Neutrophil (primary cell): ENCODE data around the gene ACSBG1.

Source experiments
- H3K27ac ChIP-seq: fragments of 200-600 bp; sonication (generic); 2 replicates; pipeline ENCODE4 v1.5.1; 2016; ENCODE audit warnings: mild to moderate bottlenecking, moderate library complexity
- H3K27me3 ChIP-seq: fragments of 200-600 bp; sonication (generic); 2 replicates; pipeline ENCODE4 v1.6.0; 2016; ENCODE audit warnings: mild to moderate bottlenecking
- H3K36me3 ChIP-seq: fragments of 200-600 bp; sonication (generic); 2 replicates; pipeline ENCODE4 v1.5.1; 2017
- H3K4me1 ChIP-seq, 2 experiments: fragments of 200-600 bp in 1 of 2; sonication (generic) in 1 of 2; 1 replicate in 1 of 2; 2 replicates in 1 of 2; pipeline versions ENCODE4 v1.5.1 to v1.6.1; 2013 to 2016; ENCODE audit warnings: low read depth in 1 of 2, low read length in 1 of 2, mild to moderate bottlenecking in 1 of 2, moderate library complexity in 1 of 2; ENCODE audit not compliant: control insufficient read depth in 1 of 2, insufficient read depth in 1 of 2
- H3K4me3 ChIP-seq, 2 experiments: fragments of 200-600 bp in 1 of 2; sonication (generic) in 1 of 2; 1 replicate in 1 of 2; 2 replicates in 1 of 2; pipeline ENCODE4 v1.5.1; 2013 to 2016; ENCODE audit warnings: low read depth in 1 of 2, low read length in 1 of 2, mild to moderate bottlenecking in 1 of 2, moderate library complexity in 1 of 2
- H3K9me3 ChIP-seq: fragments of 200-600 bp; sonication (generic); 2 replicates; pipeline ENCODE4 v1.5.1; 2016
- TF ChIP-seq, protein P1 (sequence below): fragments of 200-600 bp; sonication (generic); IDR thresholded peaks from 2 replicates; pipeline ENCODE4 v1.5.1; 2016; ENCODE audit warnings: antibody characterized with exemption

ACSBG1 gene

DNA sequence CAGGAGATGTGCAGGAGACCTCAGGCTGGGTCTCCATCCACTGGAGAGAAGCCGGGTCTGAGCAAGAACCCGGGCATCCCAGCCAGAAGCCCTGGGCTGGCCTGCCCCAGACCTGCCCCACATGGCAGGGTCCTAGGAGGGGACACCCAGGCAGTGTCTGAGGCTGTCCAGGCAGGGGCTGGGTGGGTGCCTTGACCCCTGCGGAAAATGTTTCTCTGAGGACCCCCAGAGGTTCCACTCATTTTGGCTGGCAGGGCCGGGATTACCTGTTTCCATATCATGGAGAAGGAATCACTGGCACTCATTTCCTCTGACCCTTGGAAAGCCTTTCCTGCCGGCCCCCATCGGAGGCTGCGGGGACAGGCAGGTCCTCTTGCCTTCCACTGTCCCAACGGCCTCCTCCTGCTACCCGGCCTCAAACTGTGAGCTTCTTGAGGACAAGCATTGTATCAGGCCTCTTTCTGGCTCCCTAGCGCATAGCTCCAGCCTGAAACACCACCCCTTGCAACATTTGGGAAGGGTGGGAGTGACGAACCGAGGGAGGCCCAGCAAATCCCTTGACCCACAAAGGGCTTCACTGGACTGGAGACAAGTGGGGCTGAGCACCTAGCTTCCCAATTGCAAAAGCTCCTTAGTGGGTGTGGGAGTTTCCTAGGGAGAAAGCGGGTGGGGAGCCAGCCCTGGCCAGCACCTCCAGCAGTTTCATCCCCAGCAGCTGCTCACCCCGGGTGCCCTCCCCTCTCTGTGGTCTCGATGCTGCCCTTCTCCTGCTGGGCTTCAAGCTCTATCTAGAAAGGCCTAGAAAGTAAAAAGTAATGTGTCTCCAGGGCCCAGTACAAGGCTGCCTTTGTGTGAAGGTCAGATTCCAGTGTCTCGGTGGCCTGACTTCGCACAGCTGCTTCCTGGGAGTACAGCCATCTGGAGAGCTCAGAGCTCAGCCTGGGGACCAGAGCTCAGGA lies 29.7 kb downstream of the ACSBG1 start:
- TF ChIP-seq, protein P1, sequence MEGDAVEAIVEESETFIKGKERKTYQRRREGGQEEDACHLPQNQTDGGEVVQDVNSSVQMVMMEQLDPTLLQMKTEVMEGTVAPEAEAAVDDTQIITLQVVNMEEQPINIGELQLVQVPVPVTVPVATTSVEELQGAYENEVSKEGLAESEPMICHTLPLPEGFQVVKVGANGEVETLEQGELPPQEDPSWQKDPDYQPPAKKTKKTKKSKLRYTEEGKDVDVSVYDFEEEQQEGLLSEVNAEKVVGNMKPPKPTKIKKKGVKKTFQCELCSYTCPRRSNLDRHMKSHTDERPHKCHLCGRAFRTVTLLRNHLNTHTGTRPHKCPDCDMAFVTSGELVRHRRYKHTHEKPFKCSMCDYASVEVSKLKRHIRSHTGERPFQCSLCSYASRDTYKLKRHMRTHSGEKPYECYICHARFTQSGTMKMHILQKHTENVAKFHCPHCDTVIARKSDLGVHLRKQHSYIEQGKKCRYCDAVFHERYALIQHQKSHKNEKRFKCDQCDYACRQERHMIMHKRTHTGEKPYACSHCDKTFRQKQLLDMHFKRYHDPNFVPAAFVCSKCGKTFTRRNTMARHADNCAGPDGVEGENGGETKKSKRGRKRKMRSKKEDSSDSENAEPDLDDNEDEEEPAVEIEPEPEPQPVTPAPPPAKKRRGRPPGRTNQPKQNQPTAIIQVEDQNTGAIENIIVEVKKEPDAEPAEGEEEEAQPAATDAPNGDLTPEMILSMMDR = no peak
- Histone ChIP-seq H3K36me3 (no peaks in the 10 kb centered on the region), H3K4me1 (no peaks in the 10 kb centered on the region), H3K9me3 (no peaks in the 10 kb centered on the region), H3K4me3 (no peak overlapping the region), H3K27ac (no peak overlapping the region), H3K27me3 (no peaks in the 10 kb centered on the region)

DNA sequence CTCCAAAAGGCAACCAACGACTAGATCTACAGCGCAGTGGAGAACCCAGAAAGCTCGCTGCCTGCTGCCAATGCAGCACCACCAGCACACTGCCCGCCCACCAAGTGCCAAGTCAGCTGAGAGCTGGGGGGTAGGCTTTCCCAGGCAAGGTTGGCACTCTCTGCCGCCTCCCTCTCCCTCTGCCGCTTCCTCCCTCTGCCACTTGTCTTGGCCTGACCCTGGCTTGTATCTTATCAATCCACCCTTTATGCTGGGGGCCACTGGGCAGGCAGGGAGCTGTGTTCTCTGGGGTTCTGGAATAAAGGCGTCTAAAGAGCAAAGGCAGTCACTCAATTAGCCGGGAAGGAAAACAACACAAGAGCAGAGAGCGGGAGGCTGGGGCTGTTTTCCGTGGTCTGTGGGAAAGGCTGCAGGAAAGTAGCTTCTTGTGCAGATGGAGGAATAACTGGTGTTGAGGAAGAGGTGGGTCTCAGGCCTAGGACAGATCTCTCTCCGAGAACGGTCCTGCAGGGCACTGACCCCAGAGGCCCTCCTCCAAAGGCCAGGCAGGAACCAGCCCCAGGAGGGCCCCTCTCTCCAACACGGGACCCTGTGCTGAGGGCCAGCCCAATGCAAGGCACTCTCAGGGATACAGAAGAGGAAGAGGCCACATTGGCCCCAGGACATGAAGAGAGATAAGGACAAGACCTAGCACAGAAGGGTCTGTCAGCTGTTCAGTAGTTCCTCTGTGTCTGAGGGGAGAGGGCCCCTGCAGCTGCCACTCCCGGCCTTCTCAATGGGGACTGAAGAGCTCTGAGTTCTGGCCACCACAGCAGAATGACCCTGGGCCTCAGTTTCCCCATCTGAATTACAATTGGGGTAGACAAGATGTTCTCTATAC lies 30.8 kb downstream of the ACSBG1 start:
- TF ChIP-seq, protein P1 = no peak
- H3K4me3 ChIP-seq = no peak overlapping the region
- no peaks in the 10 kb centered on the region for H3K36me3 ChIP-seq
- H3K9me3 ChIP-seq = no peaks in the 10 kb centered on the region
- no peaks in the 10 kb centered on the region for H3K27me3 ChIP-seq
- no peak overlapping the region for H3K27ac ChIP-seq
- H3K4me1 ChIP-seq = no peaks in the 10 kb centered on the region

DNA sequence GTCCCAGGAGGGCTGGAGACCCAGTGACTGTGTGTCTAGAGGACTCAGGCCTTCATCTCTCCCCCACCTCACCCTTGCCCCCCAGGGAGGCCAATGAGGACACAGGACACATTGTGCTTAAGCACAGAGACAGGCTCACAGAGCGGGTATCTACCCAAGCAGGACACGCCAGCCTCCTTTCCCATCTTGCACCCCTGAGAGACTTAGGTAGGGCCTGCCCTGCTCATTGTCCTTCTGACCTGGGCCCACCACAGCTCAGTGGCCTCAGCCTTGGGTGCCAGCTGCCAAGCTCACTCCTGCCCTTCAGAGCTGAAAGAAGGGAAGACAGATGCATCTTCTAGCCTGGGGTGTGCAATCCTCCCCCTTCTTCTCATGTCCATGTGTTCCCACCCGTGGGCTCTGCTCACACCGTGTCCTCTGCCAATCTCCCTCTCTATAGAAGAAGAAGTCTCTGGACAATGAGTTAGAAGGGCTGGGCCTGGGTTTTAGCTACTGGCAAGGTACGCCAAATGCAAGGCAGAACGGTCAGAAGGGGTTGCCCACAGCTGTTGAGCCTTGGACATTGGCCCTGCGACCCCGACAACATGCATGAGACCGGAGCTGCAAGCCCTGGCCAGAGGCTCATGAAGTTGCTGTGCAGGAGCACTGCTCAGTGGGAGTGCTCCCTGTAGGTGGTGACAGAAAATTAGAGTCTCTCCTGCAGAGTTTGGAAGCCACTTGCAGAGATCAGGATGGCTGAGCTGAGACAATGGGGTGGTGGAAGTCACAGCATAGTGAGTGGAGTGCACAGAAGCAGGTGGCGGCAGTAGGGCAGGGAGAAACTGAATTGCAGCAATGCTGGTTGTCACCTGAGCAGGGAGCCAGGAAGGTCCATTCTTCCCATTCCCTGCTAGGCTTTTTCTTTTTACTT lies 32.8 kb downstream of the ACSBG1 start:
- no peak overlapping the region for H3K4me3 ChIP-seq
- no peaks in the 10 kb centered on the region for H3K9me3 ChIP-seq
- TF ChIP-seq, protein P1 = no peak
- no peak overlapping the region for H3K27ac ChIP-seq
- H3K4me1 ChIP-seq = no peaks in the 10 kb centered on the region
- no peaks in the 10 kb centered on the region for H3K27me3 ChIP-seq
- H3K36me3 ChIP-seq = no peaks in the 10 kb centered on the region

DNA sequence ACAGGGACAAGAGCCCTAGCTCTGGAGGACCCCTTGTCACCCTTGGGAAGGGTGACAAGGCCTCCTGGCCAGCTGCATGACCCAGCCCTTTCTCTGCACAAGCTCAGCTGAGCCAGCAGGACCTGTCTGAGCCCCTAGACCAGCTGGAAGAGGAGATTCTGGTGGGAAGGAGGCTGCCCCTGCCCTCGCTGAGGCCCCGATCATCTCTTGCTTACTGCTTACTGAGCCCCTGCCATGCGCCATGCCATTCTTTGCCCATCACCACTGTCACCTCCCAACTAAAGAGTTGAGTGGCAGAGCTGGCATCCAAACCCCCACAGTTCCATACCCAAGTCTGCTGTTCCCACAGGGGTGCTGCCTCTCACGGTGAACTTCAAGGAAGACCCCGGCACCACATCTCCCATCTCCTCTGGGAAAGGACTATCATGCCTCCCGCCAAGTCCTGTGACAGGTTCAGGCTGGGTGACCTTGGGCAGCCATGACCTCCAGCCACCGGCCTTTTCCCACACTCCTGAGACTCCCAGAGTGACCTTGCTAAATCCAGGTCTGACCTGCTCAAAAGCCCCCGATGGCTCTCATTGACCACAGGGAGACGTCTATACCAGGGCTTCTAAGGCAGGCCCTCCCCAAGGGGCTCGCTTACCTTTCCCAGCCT lies 34.0 kb downstream of the ACSBG1 start:
- no peaks in the 10 kb centered on the region for H3K27me3 ChIP-seq
- no peaks in the 10 kb centered on the region for H3K4me1 ChIP-seq
- H3K4me3 ChIP-seq = no peak overlapping the region
- no peaks in the 10 kb centered on the region for H3K36me3 ChIP-seq
- no peaks in the 10 kb centered on the region for H3K9me3 ChIP-seq
- H3K27ac ChIP-seq = no peak overlapping the region
- TF ChIP-seq, protein P1 = no peak
